Measurements from ENCODE around the gene CD6. TPM values are rescaled to one million over a fixed set of nuclear protein-coding genes. Genes with fewer than 3 reads are reported as not detected.

The CD6 gene
- total RNA-seq, 1 experiment from 2014 or later, result not detected

- Histone ChIP-seq H3K56ac (ENCODE audit: insufficient read length, low read depth, low read length) (no peak overlapping the region), H3K27ac (ENCODE audit: insufficient read length, low read depth, low read length) (no peak overlapping the region), H3K9ac (ENCODE audit: extremely low read depth, insufficient read length, low read length) (no peak overlapping the region), H2BK5ac (ENCODE audit: insufficient read length, low read length) (no peak overlapping the region), H3K9me3 (ENCODE audit: control insufficient read depth, low read depth, low read length) (no peaks in the 10 kb centered on the region), H4K91ac (ENCODE audit: insufficient read length, low read depth, low read length) (no peak overlapping the region), H2BK20ac (ENCODE audit: low read depth, low read length, poor library complexity, severe bottlenecking) (no peak overlapping the region), H2BK120ac (ENCODE audit: low read depth, low read length, poor library complexity, severe bottlenecking) (no peak overlapping the region), H2AK5ac (ENCODE audit: insufficient read length, low read length) (no peak overlapping the region), H2AFZ (ENCODE audit: low read length) (no peak overlapping the region), H3K4me2 (ENCODE audit: insufficient read depth, insufficient read length, low read length) (no peak overlapping the region), H4K5ac (ENCODE audit: insufficient read length, low read depth, low read length) (no peak overlapping the region), H3K18ac (ENCODE audit: insufficient read length, low read depth, low read length) (no peak overlapping the region), H3K14ac (ENCODE audit: insufficient read depth, low read length) (no peak overlapping the region), H3K4ac (ENCODE audit: low read depth, low read length) (no peak overlapping the region), H4K20me1 (ENCODE audit: control insufficient read depth, insufficient read depth, insufficient read length) (no peaks in the 10 kb centered on the region), H3K79me2 (ENCODE audit: insufficient read depth, low read length) (no peaks in the 10 kb centered on the region), H3K4me1 (ENCODE audit: insufficient read depth, low read length) (no peaks in the 10 kb centered on the region), H3K79me1 (ENCODE audit: insufficient read depth, low read depth, low read length, poor library complexity, severe bottlenecking) (no peaks in the 10 kb centered on the region), H2BK12ac (ENCODE audit: insufficient read length, low read depth, low read length) (no peak overlapping the region), H3K23ac (ENCODE audit: insufficient read length, low read depth, low read length) (no peak overlapping the region), H2BK15ac (ENCODE audit: low read depth, low read length) (no peak overlapping the region), H3K27me3 (ENCODE audit: insufficient read depth, low read length) (no peaks in the 10 kb centered on the region), H4K8ac (replicated peaks; ENCODE audit: insufficient read length, low read depth, low read length) (no peak overlapping the region), H3T11ph (ENCODE audit: low read length) (no peak overlapping the region), H3K23me2 (ENCODE audit: insufficient read length, low read depth, low read length, poor library complexity, severe bottlenecking) (no peaks in the 10 kb centered on the region)
- TF ChIP-seq CTCF (conservative IDR thresholded peaks at IDR 0.05), result peak; percentile 87
- peak; percentile 69 for DNase-seq
- Mint-ChIP-seq H3K4me1 (no peaks in the 10 kb centered on the region), H3K36me3 (ENCODE audit: insufficient read depth in 1 of 3, low read depth in 3 of 3) (peaks cover 0 to 7% (median 6%) of the 10 kb centered on the region in 3 experiments; a peak in 5 of 7 replicates), H3K9me3 (peaks cover 12 to 22% of the 10 kb centered on the region in 2 experiments), H3K4me3 (no peak overlapping the region), H3K27ac (no peak overlapping the region), H3K27me3 (ENCODE audit: low read depth) (peaks cover 29% of the 10 kb centered on the region)
- WGBS (ENCODE audit: extremely low coverage, insufficient read length, low lambda C conversion rate), result no CpG with 5 or more reads among the region's 9 CpGs
Observed at GRCh38 chr11:60970369-60970774, 1.1 kb upstream of the CD6 start.

Measured in H9 (cell line).